PFSK-1 (cell line): ENCODE measurements around the gene RET.

ENCODE experiments used
- FOXP2 ChIP-seq: optimal IDR thresholded peaks from 2 replicates; pipeline ENCODE3; 2011; ENCODE audit warnings: borderline replicate concordance, control low read depth, inconsistent platforms; ENCODE audit not compliant: insufficient read depth; ENCODE audit errors: extremely low read length, extremely low read depth
- POLR2AphosphoS5 ChIP-seq: IDR thresholded peaks from 2 replicates; pipeline ENCODE4 v1.6.1; 2012; ENCODE audit warnings: low read depth, mild to moderate bottlenecking, control low read depth, low read length, moderate library complexity
- REST ChIP-seq, 2 experiments: IDR thresholded peaks; 2 replicates each; pipeline versions ENCODE4 v1.6.1 to v1.8.0; 2011 to 2012; ENCODE audit warnings: low read depth in 2 of 2, low read length in 2 of 2, control low read depth in 1 of 2, inconsistent platforms in 1 of 2, mild to moderate bottlenecking in 1 of 2, moderate library complexity in 1 of 2; ENCODE audit not compliant: insufficient read depth in 1 of 2
- TAF1 ChIP-seq: IDR thresholded peaks from 2 replicates; pipeline ENCODE4 v1.6.1; 2012; ENCODE audit warnings: low read length, control low read depth, borderline replicate concordance; ENCODE audit not compliant: insufficient read depth

GRCh38 chr10:43170491-43170890 lies 93.6 kb downstream of the RET start:
- TF ChIP-seq TAF1 = no peak
- TF ChIP-seq POLR2AphosphoS5 = no peak
- no peak for TF ChIP-seq REST (IDR thresholded peaks at IDR 0.05; ENCODE audit: insufficient read depth in 1 of 2, low read depth in 2 of 2, low read length in 2 of 2)
- no peak for TF ChIP-seq FOXP2
